Prostate gland (tissue), 2 donors: ENCODE results near the gene THNSL1. TPM values are rescaled to one million over a fixed set of nuclear protein-coding genes. Genes with fewer than 3 reads are reported as not detected.

Experiments used
- DNase-seq: peaks from one replicate; pipeline ENCODE4 v3.0.0-alpha.2; 2019; ENCODE audit warnings: low spot score
- H3K27ac ChIP-seq, 2 donors: fragments of 200-600 bp; sonication (generic); 2 replicates each; pipeline ENCODE4 v1.5.1; 2017 to 2019
- H3K27me3 ChIP-seq: fragments of 200-600 bp; sonication (generic); replicated peaks from 2 replicates; pipeline ENCODE4 v1.5.1; 2019; ENCODE audit not compliant: insufficient read depth
- H3K36me3 ChIP-seq, 2 donors: fragments of 200-600 bp; sonication (generic); 1 replicate in 1 of 2; 2 replicates in 1 of 2; pipeline versions ENCODE4 v1.5.1 to v1.8.1; 2017 to 2019
- H3K4me1 ChIP-seq: fragments of 200-600 bp; sonication (generic); replicated peaks from 2 replicates; pipeline ENCODE4 v1.5.1; 2019
- H3K4me3 ChIP-seq, 2 donors: fragments of 200-600 bp; sonication (generic); 2 replicates each; pipeline ENCODE4 v1.5.1; 2017 to 2019
- H3K9me3 ChIP-seq: fragments of 200-600 bp; sonication (generic); 2 replicates; pipeline ENCODE4 v1.5.1; 2017
- CTCF ChIP-seq, 4 experiments: fragments of 200-600 bp in 2 of 4; fragments of 450-650 bp in 2 of 4; sonication (generic) in 2 of 4; IDR thresholded peaks; 1 replicate in 3 of 4; 2 replicates in 1 of 4; pipeline ENCODE4 v1.5.1; 2016 to 2019; ENCODE audit warnings: antibody characterized with exemption in 4 of 4, mild to moderate bottlenecking in 2 of 4, moderate library complexity in 2 of 4
- POLR2A ChIP-seq: fragments of 450-650 bp; IDR thresholded peaks from one replicate; pipeline ENCODE4 v1.6.1; 2016; ENCODE audit warnings: antibody characterized with exemption, mild to moderate bottlenecking
- POLR2AphosphoS5 ChIP-seq: sonication (generic); formaldehyde crosslinking; IDR thresholded peaks from one replicate; pipeline ENCODE4 v1.6.1; 2017; ENCODE audit warnings: antibody characterized with exemption
- WGBS: methylation state at CpG from one replicate; pipeline ENCODE4 v1.1.5; 2018; 5-methylcytosine and 5-hydroxymethylcytosine counted together
- intact Hi-C: fragments of 100-400 bp; cut with DNase I; formaldehyde crosslinking; loops from one replicate; pipeline ENCODE4 v1.14.2; 2022
- total RNA-seq, 2 donors: library from RNA; depleted of rRNA; stranded (reverse); fragments of >200 nt; gene quantifications; one replicate each; pipeline ENCODE4 v1.1.0, GENCODE V29; 2016

Gene THNSL1
- total RNA-seq, 2 donors from 2014 or later = 2.4 to 4.3 TPM

GRCh38 chr10:25075825-25076224 is 59.4 kb downstream of the THNSL1 start:
- Histone ChIP-seq H3K4me3 (no peak overlapping the region), H3K36me3 (no peaks in the 10 kb centered on the region), H3K27me3 (no peaks in the 10 kb centered on the region), H3K4me1 (no peaks in the 10 kb centered on the region), H3K9me3 (no peaks in the 10 kb centered on the region), H3K27ac (no peak overlapping the region)
- 77% methylated on average over 4 of the region's 4 CpGs for WGBS
- DNase-seq = no peak
- intact Hi-C loops = no loop called here
- no peak for TF ChIP-seq POLR2A
- TF ChIP-seq CTCF (IDR thresholded peaks at IDR 0.05) = no peak
- TF ChIP-seq POLR2AphosphoS5 = no peak

Other genes with a start within 250 kb of the THNSL1 start
- 1 to 10 TPM in 1 of 2 donors, under 1 TPM in 1; 0.80 to 2.0 TPM for gene PRTFDC1, start 64.0 kb upstream of the THNSL1 start, total RNA-seq
- gene ENKUR, start 454 bp upstream of the THNSL1 start, total RNA-seq = under 1 TPM in 1 of 2 donors, not detected in 1; 0.62 TPM
- gene GPR158, start 158.4 kb downstream of the THNSL1 start, total RNA-seq = 1 to 10 TPM in 1 of 2 donors, under 1 TPM in 1; 0.36 to 1.5 TPM